Activated CD4-positive, CD25-positive, alpha-beta regulatory T cell treated with anti-CD3 and anti-CD28 coated beads, Interleukin-2, amount 50 U/mL, for 16 hours (primary cell): ENCODE measurements around the gene CD22.

Source experiments
- DNase-seq: peaks from one replicate; pipeline ENCODE4 v3.0.0-alpha.2; 2020; ENCODE audit warnings: low read depth, low spot score

The CD22 gene

GRCh38 chr19:35313587-35313986, 15.4 kb upstream of the CD22 start:
- DNase-seq = no peak

- no peak for DNase-seq
Measured at GRCh38 chr19:35314031-35314430, 15.0 kb upstream of the CD22 start.

GRCh38 chr19:35314858-35315470, 14.0 kb upstream of the CD22 start:
- DNase-seq = no peak

GRCh38 chr19:35315883-35316282, 13.1 kb upstream of the CD22 start:
- DNase-seq = no peak

- no peak for DNase-seq
Measured at GRCh38 chr19:35316560-35316959, 12.4 kb upstream of the CD22 start.

GRCh38 chr19:35317464-35318043, 11.4 kb upstream of the CD22 start:
- DNase-seq = no peak

GRCh38 chr19:35318679-35319448, 10.1 kb upstream of the CD22 start:
- no peak for DNase-seq

- no peak for DNase-seq
Measured at GRCh38 chr19:35320065-35320713, 8.8 kb upstream of the CD22 start.

- no peak for DNase-seq
Measured at GRCh38 chr19:35321291-35321690, 7.7 kb upstream of the CD22 start.

GRCh38 chr19:35322014-35322413, 7.0 kb upstream of the CD22 start:
- DNase-seq = no peak

- no peak for DNase-seq
Measured at GRCh38 chr19:35327642-35328041, 1.3 kb upstream of the CD22 start.

GRCh38 chr19:35329323-35329722, 336 bp downstream of the CD22 start:
- no peak for DNase-seq

- DNase-seq = no peak
Measured at GRCh38 chr19:35330475-35330874, 1.5 kb downstream of the CD22 start.

- DNase-seq = no peak
Measured at GRCh38 chr19:35331551-35332214, 2.7 kb downstream of the CD22 start.

- DNase-seq = no peak
Measured at GRCh38 chr19:35332817-35333216, 3.8 kb downstream of the CD22 start.

GRCh38 chr19:35334144-35334753, 5.3 kb downstream of the CD22 start:
- DNase-seq = no peak

GRCh38 chr19:35336166-35336955, 7.4 kb downstream of the CD22 start:
- DNase-seq = no peak

- no peak for DNase-seq
Measured at GRCh38 chr19:35337097-35337983, 8.4 kb downstream of the CD22 start.

GRCh38 chr19:35337984-35338296, 9.0 kb downstream of the CD22 start:
- DNase-seq = no peak

- DNase-seq = no peak
Measured at GRCh38 chr19:35340431-35340830, 11.4 kb downstream of the CD22 start.
